GM19351 (cell line): ENCODE measurements around the gene ECHS1.
"Not testable (repeated sequence)": the region's sequence is repeated elsewhere in the genome, so short reads cannot be mapped to it uniquely, and the experiment has no call there.

Experiments used
- ATAC-seq: cut with Tn5 transposase; IDR thresholded peaks from one replicate; pipeline ENCODE4 v1.9.1; 2021; ENCODE audit warnings: mild to moderate bottlenecking, moderate library complexity; ENCODE audit not compliant: unreplicated experiment

The ECHS1 gene

GRCh38 chr10:133326745-133327650 lies 46.2 kb downstream of the ECHS1 start:
- ATAC-seq = no peak

- ATAC-seq = no peak
These were observed 47.0 kb downstream of the ECHS1 start for GRCh38 chr10:133326223-133326551.

- ATAC-seq = no peak
These were observed 47.5 kb downstream of the ECHS1 start for GRCh38 chr10:133325440-133326222.

- ATAC-seq = no peak
These were observed 48.3 kb downstream of the ECHS1 start for GRCh38 chr10:133324857-133325260.

- ATAC-seq = peak; percentile 68
These were observed 48.9 kb downstream of the ECHS1 start for GRCh38 chr10:133324198-133324792.

- not testable (repeated sequence) for ATAC-seq
These were observed 51.0 kb downstream of the ECHS1 start for GRCh38 chr10:133322064-133322709.

- not testable (repeated sequence) for ATAC-seq
These were observed 52.2 kb downstream of the ECHS1 start for GRCh38 chr10:133320852-133321422.

GRCh38 chr10:133318494-133319127 lies 54.5 kb downstream of the ECHS1 start:
- ATAC-seq = peak; percentile 86

- no peak for ATAC-seq
These were observed 56.4 kb downstream of the ECHS1 start for GRCh38 chr10:133316732-133317131.

GRCh38 chr10:133316266-133316665 lies 56.9 kb downstream of the ECHS1 start:
- ATAC-seq = no peak

- ATAC-seq = no peak
These were observed 57.3 kb downstream of the ECHS1 start for GRCh38 chr10:133315847-133316246.

- no peak for ATAC-seq
These were observed 58.2 kb downstream of the ECHS1 start for GRCh38 chr10:133314911-133315310.

- no peak for ATAC-seq
These were observed 60.0 kb downstream of the ECHS1 start for GRCh38 chr10:133313192-133313591.

- no peak for ATAC-seq
These were observed 60.4 kb downstream of the ECHS1 start for GRCh38 chr10:133312769-133313145.
